K562 (cell line): ENCODE data around the gene MTTP. TPM values are rescaled to one million over a fixed set of nuclear protein-coding genes. Genes with fewer than 3 reads are reported as not detected.

Experiments used
- ATAC-seq: fragments of 200-7000 bp; cut with Tn5 transposase; 3 replicates; pipeline ENCODE4 v1.9.1; 2020; ENCODE audit warnings: moderate library complexity
- BruUV-seq: library from RNA; stranded (reverse); fragments of 400-500 nt; replicated peaks from 2 replicates; lab custom pipeline; 2021; lab: Mats Ljungman, UMichigan
- CTCF ChIA-PET: fragments of 300-600 bp; formaldehyde crosslinking; extraction: SDS; loops from one replicate; lab custom pipeline; 2021; ENCODE audit warnings: low intra/inter-chr PET ratio; lab: Yijun Ruan, JAX
- POLR2A ChIA-PET: fragments of 300-600, 350-650 bp; sonication (Branson Sonifier 250); formaldehyde crosslinking; extraction: SDS; loops from one replicate; lab custom pipeline; 2021; ENCODE audit warnings: antibody characterized with exemption, inconsistent platforms; lab: Yijun Ruan, JAX
- DNase-seq, 4 experiments: peaks; one replicate each; pipeline versions ENCODE4 v3.0.0 to v3.0.0-alpha.2; 2011 to 2018; ENCODE audit warnings: low spot score in 3 of 4, mixed read lengths in 3 of 4; ENCODE audit errors: extremely low read depth in 1 of 4
- FAIRE-seq: peaks from 2 replicates; lab custom pipeline; 2011; peaks lifted over from hg19 to GRCh38; lab: Jason Lieb, UNC
- H2AFZ ChIP-seq: 2 replicates; pipeline ENCODE4 v1.6.0; 2011; ENCODE audit warnings: low read depth, low read length, control low read depth, inconsistent platforms
- H3K27ac ChIP-seq: fragments of 200-600 bp; 3 replicates; pipeline ENCODE4 v1.8.0; 2011; ENCODE audit warnings: low read depth, mild to moderate bottlenecking, control low read depth, inconsistent platforms, low read length, moderate library complexity, mixed read lengths; ENCODE audit errors: extremely low read depth
- H3K27me3 ChIP-seq, 2 experiments: fragments of 300-600 bp in 1 of 2; 2 replicates in 1 of 2; 3 replicates in 1 of 2; pipeline versions ENCODE4 v1.6.0 to v1.8.0; 2011; ENCODE audit warnings: inconsistent platforms in 2 of 2, low read length in 2 of 2, mild to moderate bottlenecking in 1 of 2, mixed read lengths in 1 of 2, moderate library complexity in 1 of 2; ENCODE audit not compliant: control insufficient read depth in 2 of 2, insufficient read depth in 2 of 2
- H3K36me3 ChIP-seq: fragments of 300-600 bp; 3 replicates; pipeline ENCODE4 v1.8.0; 2011; ENCODE audit warnings: mild to moderate bottlenecking, low read length, inconsistent platforms; ENCODE audit not compliant: control insufficient read depth, insufficient read depth
- H3K4me1 ChIP-seq, 2 experiments: fragments of 200-600 bp in 1 of 2; replicated peaks in 1 of 2; 2 replicates in 1 of 2; 3 replicates in 1 of 2; pipeline versions ENCODE4 v1.5.1 to v1.8.0; 2011; ENCODE audit warnings: inconsistent platforms in 2 of 2, low read length in 2 of 2, mild to moderate bottlenecking in 1 of 2, mixed read lengths in 1 of 2, moderate library complexity in 1 of 2; ENCODE audit not compliant: control insufficient read depth in 2 of 2, insufficient read depth in 2 of 2
- H3K4me2 ChIP-seq: 2 replicates; pipeline ENCODE4 v1.6.1; 2011; ENCODE audit warnings: low read length, control low read depth, inconsistent platforms, mixed read lengths; ENCODE audit not compliant: insufficient read depth
- H3K4me3 ChIP-seq: fragments of 200-600 bp; sonication (generic), shearing (Covaris generic); 2 replicates; pipeline ENCODE4 v1.5.1; 2016; ENCODE audit warnings: control low read depth, inconsistent platforms
- H3K79me2 ChIP-seq: fragments of 200-600 bp; 3 replicates; pipeline ENCODE4 v1.8.0; 2011; ENCODE audit warnings: low read length, inconsistent platforms; ENCODE audit not compliant: control insufficient read depth, insufficient read depth
- H3K9ac ChIP-seq, 2 experiments: 2 replicates each; pipeline versions ENCODE4 v1.6.0 to v1.6.1; 2011; ENCODE audit warnings: low read depth in 2 of 2, low read length in 2 of 2, control low read depth in 1 of 2, inconsistent platforms in 1 of 2, mild to moderate bottlenecking in 1 of 2, mixed read lengths in 1 of 2; ENCODE audit not compliant: insufficient read depth in 1 of 2
- H3K9me1 ChIP-seq: one replicate; pipeline ENCODE4 v1.6.0; 2011; ENCODE audit warnings: inconsistent platforms, mild to moderate bottlenecking, low read length, moderate library complexity; ENCODE audit not compliant: control insufficient read depth, insufficient read depth
- H3K9me3 ChIP-seq: replicated peaks from 2 replicates; pipeline ENCODE4 v1.5.1; 2011; ENCODE audit warnings: low read depth, low read length, inconsistent platforms; ENCODE audit not compliant: control insufficient read depth, insufficient read depth
- H4K20me1 ChIP-seq: replicated peaks from 2 replicates; pipeline ENCODE4 v1.6.1; 2011; ENCODE audit warnings: low read length, inconsistent platforms, mixed read lengths; ENCODE audit not compliant: control insufficient read depth, insufficient read depth
- BACH1 ChIP-seq: fragments of 200-800 bp; sonication (Bioruptor generic); IDR thresholded peaks from 2 replicates; pipeline ENCODE4 v1.6.1; 2016; ENCODE audit warnings: missing genetic modification characterization, missing compliant biosample characterization
- HCFC1 ChIP-seq: IDR thresholded peaks from 2 replicates; pipeline ENCODE4 v1.6.1; 2012; ENCODE audit warnings: low read depth, low read length, improper control_type of control experiment
- ZNF165 ChIP-seq: fragments of 250-450 bp; sonication (Bioruptor Pico); IDR thresholded peaks from 2 replicates; pipeline ENCODE4 v1.4.0; 2020; ENCODE audit warnings: borderline replicate concordance
- WGBS: fragments of 100-300 bp; shearing (Covaris generic); methylation state at CpG from one replicate; pipeline ENCODE4 v1.1.6; 2016; ENCODE audit warnings: low coverage, mixed read lengths; ENCODE audit not compliant: insufficient coverage; ENCODE audit errors: missing lambda C conversion rate; 5-methylcytosine and 5-hydroxymethylcytosine counted together
- in situ Hi-C: fragments of 300-500 bp; cut with MboI; formaldehyde crosslinking; loops from 4 replicates; pipeline ENCODE4 v1.15.0; 2018; ENCODE audit warnings: inconsistent platforms, mixed read lengths
- intact Hi-C: fragments of 100-400 bp; cut with micrococcal nuclease; formaldehyde crosslinking; loops from 2 replicates; pipeline ENCODE4 v1.14.2; 2022
- polyA plus RNA-seq, 8 experiments: library from polyadenylated mRNA; depleted of rRNA in 4 of 8; stranded (reverse) in 5 of 8; unstranded in 3 of 8; fragments of >200 nt; fragmentation: Nextera tagmentation in 2 of 8; fragmentation: Illumina TruSeq in 1 of 8; extraction: Ambion mirVana in 2 of 8; extraction: Trizol in 1 of 8; gene quantifications; 2 replicates each; pipeline versions ENCODE4 v1.2.1 to v1.2.3, GENCODE V29; 2011 to 2014; ENCODE audit warnings: inconsistent platforms in 1 of 8, missing spikeins in 1 of 8
- total RNA-seq, 7 experiments: library from RNA; depleted of rRNA in 6 of 7; stranded (reverse); fragments of >200 nt in 6 of 7; fragmentation: Illumina TruSeq in 2 of 7; extraction: Trizol in 2 of 7; gene quantifications; 2 replicates each; pipeline versions ENCODE4 v1.2.1 to v1.2.3, GENCODE V29; 2011 to 2021; ENCODE audit warnings: low replicate concordance in 1 of 7
- TF ChIP-seq, protein P1 (sequence below): fragments of 450-650 bp; formaldehyde crosslinking; IDR thresholded peaks from 2 replicates; pipeline ENCODE4 v1.4.0; 2020; ENCODE audit warnings: mild to moderate bottlenecking, moderate library complexity
- TF ChIP-seq, protein P2 (sequence below): fragments of 450-650 bp; IDR thresholded peaks from 2 replicates; pipeline ENCODE4 v1.6.1; 2016; ENCODE audit warnings: mild to moderate bottlenecking
- TF ChIP-seq, protein P3 (sequence below): sonication (generic); formaldehyde crosslinking; IDR thresholded peaks from 2 replicates; pipeline ENCODE4 v1.9.0; 2022; ENCODE audit warnings: mild to moderate bottlenecking, missing genetic modification reagents
- TF ChIP-seq, protein P4 (sequence below), 2 experiments: fragments of 450-650 bp; IDR thresholded peaks; 2 replicates each; pipeline ENCODE4 v1.6.1; 2016; ENCODE audit warnings: mild to moderate bottlenecking in 2 of 2, borderline replicate concordance in 1 of 2, low read depth in 1 of 2, moderate library complexity in 1 of 2

MTTP gene
- total and polyA plus RNA-seq, 9 of the 15 experiments (the other 6 are each of a cell fraction or from before 2014, with no cell fraction given): 0.01 to 0.29 (median 0.04) TPM; not detected in 2

DNA sequence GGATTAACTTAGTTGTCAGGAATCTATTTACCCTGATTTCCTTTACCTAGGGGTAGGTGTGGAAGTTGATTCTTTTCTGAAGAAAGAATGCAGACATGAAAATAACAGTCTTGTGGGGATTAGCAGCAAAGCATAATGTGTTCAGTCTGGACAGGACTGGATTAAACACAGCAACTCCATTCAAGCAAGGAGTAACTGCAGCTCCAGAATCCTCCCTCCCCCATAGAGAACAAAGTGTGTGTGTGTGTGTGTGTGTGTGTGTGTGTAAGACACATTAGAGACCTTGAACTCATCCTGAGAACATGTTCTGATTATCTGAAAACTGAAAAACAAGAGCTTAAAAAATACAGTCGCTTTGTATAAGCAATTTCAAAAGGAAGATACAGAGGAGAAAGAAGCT, 73.7 kb downstream of the MTTP start:
- CTCF ChIA-PET: no interaction called here
- Histone ChIP-seq H3K27ac (no peak overlapping the region), H4K20me1 (no peaks in the 10 kb centered on the region; the same call in 1 of the 2 replicates), H3K9ac (no peak overlapping the region), H3K36me3 (no peaks in the 10 kb centered on the region), H3K9me3 (no peaks in the 10 kb centered on the region), H3K4me2 (no peak overlapping the region), H3K4me3 (no peak overlapping the region), H3K9me1 (no peaks in the 10 kb centered on the region), H2AFZ (no peak overlapping the region), H3K4me1 (peaks cover 0 to 16% of the 10 kb centered on the region in 2 experiments; a peak in 2 of 5 replicates), H3K79me2 (no peaks in the 10 kb centered on the region), H3K27me3 (peaks cover 30 to 43% of the 10 kb centered on the region in 2 experiments)
- DNase-seq (no peak), ATAC-seq (no peak), FAIRE-seq (no peak)
- intact Hi-C loops: no loop called here
- in situ Hi-C loops: no loop called here
- 0% methylated on average over 1 of the region's 1 CpG for WGBS
- BruUV-seq: no TSS peak
- POLR2A ChIA-PET: no interaction called here
- TF ChIP-seq, protein P1, sequence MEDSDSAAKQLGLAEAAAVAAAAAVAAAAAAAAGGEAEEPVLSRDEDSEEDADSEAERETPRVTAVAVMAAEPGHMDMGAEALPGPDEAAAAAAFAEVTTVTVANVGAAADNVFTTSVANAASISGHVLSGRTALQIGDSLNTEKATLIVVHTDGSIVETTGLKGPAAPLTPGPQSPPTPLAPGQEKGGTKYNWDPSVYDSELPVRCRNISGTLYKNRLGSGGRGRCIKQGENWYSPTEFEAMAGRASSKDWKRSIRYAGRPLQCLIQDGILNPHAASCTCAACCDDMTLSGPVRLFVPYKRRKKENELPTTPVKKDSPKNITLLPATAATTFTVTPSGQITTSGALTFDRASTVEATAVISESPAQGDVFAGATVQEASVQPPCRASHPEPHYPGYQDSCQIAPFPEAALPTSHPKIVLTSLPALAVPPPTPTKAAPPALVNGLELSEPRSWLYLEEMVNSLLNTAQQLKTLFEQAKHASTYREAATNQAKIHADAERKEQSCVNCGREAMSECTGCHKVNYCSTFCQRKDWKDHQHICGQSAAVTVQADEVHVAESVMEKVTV (CRISPR knock-in tag): no peak
- TF ChIP-seq BACH1: no peak
- TF ChIP-seq, protein P2, sequence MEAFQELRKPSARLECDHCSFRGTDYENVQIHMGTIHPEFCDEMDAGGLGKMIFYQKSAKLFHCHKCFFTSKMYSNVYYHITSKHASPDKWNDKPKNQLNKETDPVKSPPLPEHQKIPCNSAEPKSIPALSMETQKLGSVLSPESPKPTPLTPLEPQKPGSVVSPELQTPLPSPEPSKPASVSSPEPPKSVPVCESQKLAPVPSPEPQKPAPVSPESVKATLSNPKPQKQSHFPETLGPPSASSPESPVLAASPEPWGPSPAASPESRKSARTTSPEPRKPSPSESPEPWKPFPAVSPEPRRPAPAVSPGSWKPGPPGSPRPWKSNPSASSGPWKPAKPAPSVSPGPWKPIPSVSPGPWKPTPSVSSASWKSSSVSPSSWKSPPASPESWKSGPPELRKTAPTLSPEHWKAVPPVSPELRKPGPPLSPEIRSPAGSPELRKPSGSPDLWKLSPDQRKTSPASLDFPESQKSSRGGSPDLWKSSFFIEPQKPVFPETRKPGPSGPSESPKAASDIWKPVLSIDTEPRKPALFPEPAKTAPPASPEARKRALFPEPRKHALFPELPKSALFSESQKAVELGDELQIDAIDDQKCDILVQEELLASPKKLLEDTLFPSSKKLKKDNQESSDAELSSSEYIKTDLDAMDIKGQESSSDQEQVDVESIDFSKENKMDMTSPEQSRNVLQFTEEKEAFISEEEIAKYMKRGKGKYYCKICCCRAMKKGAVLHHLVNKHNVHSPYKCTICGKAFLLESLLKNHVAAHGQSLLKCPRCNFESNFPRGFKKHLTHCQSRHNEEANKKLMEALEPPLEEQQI: no peak
- TF ChIP-seq, protein P3, sequence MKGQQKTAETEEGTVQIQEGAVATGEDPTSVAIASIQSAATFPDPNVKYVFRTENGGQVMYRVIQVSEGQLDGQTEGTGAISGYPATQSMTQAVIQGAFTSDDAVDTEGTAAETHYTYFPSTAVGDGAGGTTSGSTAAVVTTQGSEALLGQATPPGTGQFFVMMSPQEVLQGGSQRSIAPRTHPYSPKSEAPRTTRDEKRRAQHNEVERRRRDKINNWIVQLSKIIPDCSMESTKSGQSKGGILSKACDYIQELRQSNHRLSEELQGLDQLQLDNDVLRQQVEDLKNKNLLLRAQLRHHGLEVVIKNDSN (CRISPR knock-in tag): no peak
- TF ChIP-seq HCFC1: no peak
- TF ChIP-seq ZNF165 (CRISPR knock-in tag): no peak
- TF ChIP-seq, protein P4, sequence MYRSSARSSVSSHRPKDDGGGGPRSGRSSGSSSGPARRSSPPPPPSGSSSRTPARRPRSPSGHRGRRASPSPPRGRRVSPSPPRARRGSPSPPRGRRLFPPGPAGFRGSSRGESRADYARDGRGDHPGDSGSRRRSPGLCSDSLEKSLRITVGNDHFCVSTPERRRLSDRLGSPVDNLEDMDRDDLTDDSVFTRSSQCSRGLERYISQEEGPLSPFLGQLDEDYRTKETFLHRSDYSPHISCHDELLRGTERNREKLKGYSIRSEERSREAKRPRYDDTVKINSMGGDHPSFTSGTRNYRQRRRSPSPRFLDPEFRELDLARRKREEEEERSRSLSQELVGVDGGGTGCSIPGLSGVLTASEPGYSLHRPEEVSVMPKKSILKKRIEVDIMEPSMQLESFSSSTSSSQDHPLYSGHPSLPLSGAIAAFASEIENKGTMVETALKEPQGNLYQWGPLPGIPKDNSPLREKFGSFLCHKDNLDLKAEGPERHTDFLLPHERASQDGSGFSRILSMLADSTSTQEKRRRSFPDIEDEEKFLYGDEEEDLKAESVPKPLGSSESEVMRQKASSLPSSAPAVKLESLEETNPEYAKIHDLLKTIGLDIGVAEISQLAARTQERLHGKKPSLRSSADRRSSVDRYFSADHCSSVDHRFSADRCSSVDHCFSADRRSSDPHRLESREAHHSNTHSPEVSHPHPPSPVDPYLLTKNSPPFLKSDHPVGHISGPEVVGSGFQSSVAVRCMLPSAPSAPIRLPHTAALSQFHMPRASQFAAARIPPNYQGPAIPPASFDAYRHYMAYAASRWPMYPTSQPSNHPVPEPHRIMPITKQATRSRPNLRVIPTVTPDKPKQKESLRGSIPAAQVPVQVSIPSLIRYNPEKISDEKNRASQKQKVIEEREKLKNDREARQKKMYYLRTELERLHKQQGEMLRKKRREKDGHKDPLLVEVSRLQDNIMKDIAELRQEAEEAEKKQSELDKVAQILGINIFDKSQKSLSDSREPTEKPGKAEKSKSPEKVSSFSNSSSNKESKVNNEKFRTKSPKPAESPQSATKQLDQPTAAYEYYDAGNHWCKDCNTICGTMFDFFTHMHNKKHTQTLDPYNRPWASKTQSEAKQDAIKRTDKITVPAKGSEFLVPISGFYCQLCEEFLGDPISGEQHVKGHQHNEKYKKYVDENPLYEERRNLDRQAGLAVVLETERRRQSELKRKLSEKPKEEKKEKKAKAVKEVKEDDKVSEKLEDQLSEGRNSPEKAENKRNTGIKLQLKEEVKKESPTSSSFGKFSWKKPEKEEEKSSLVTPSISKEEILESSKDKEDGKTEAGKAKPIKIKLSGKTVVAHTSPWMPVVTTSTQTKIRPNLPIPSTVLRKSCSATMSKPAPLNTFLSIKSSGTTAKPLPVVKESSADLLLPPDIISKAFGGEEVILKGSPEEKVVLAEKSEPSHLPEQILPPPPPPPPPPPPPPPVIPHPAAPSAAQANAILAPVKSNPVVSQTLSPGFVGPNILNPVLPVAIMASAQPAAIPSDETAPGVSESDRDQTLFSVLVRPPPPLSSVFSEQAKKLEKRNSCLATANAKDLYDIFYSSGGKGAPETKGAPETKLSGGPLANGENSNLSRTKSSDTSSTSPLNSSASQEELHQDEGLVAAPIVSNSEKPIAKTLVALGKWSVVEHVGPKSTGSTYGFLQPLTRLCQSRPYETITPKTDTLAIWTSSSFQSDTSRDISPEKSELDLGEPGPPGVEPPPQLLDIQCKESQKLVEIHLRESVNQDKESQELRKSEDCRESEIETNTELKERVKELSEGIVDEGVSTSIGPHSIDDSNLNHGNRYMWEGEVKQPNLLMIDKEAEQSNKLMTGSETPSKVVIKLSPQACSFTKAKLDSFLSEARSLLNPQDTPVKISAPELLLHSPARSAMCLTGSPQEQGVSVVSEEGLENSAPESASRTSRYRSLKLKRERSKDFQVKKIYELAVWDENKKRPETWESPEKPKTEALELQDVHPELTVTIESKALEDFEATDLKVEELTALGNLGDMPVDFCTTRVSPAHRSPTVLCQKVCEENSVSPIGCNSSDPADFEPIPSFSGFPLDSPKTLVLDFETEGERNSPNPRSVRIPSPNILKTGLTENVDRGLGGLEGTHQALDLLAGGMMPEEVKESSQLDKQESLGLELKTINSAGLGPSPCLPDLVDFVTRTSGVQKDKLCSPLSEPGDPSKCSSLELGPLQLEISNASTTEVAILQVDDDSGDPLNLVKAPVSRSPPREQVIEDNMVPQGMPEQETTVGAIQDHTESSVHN (IDR thresholded peaks at IDR 0.05; ENCODE audit: borderline replicate concordance in 1 of 2, low read depth in 1 of 2): no peak
